ENCODE results near the gene DTNBP1. TPM values are rescaled to one million over a fixed set of nuclear protein-coding genes. Genes with fewer than 3 reads are reported as not detected.

Gene DTNBP1
- total RNA-seq, 1 donor, result 2.2 TPM

DNA sequence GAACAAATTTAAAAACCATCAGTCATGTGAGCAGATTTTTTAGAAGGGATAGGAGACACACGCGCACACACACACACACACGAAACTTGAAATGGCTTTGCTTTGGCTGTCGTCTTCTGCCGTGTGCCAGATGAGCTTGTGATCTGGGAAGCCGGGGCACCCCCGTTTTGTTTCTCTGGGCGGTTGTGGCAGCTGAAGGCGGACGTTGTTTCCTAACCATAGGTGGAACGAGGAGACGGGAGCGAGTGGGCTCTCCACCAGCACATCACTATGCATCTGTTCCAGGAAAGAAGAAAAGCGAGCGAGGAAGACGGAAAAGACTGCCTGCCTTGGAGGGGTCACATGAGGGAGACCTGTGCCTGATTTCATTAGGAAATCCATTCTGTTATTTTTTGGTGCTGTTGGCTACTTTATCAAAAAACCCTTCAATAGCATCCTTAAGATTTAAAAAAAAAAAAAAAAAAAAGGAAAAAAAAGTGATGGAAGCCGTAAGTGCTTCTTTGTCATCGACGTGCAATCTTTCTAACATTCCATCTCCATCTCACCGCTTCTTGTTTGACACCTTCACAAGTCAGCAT lies 142.1 kb downstream of the DTNBP1 start:
- no peak for DNase-seq (ENCODE audit: low read depth)
- H3K4me3 ChIP-seq (ENCODE audit: low read depth, low read length), result no peak overlapping the region
- no peak for TF ChIP-seq CTCF (IDR thresholded peaks at IDR 0.05; ENCODE audit: insufficient read depth, low read depth, low read length)

DNA sequence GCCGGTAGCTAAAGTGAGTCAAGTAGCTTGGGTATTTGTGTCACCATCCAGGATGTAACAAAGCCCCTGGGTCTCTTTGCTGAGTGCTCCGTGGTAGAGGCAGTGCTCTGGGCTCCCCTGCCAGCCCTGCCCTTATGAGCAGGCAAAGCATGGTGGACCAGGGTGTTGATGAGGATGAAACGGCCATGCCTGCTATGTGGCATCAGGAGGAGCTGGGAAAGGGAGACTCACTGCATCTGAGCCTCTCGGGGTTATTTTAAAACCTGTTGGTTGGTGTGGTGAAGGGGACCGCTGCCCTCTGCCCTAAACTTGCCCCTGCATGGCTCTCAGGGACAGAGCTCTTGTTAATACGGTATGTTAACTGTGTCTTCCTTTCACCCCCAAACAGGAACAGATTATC lies 143.1 kb downstream of the DTNBP1 start:
- DNase-seq (ENCODE audit: low read depth), result no peak
- TF ChIP-seq CTCF (IDR thresholded peaks at IDR 0.05; ENCODE audit: insufficient read depth, low read depth, low read length), result no peak
- no peak overlapping the region for H3K4me3 ChIP-seq (ENCODE audit: low read depth, low read length)

- no peak for DNase-seq (ENCODE audit: low read depth)
- H3K4me3 ChIP-seq (ENCODE audit: low read depth, low read length), result no peak overlapping the region
- TF ChIP-seq CTCF (IDR thresholded peaks at IDR 0.05; ENCODE audit: insufficient read depth, low read depth, low read length), result no peak
These were observed 143.9 kb downstream of the DTNBP1 start for GRCh38 chr6:15518878-15519277.

DNA sequence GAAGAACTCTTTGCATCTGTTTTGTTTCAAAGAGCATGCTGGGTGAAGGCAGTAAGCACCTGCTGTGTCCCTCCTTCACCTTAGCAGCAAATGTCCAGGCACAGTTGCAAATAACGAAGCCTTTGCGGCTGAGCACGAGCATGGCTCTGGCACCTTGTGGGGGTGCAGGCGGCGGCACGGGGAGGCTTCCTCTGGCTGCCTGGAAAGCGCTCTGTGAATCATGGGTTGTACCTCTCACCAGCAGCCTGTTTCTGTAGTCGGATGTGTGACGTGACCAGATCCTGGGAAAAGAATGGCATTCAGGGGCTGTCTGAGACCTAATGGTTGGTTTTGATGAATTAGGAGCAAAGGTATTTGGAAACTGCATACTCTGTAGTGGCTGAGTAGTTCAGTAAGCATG lies 144.8 kb downstream of the DTNBP1 start:
- H3K4me3 ChIP-seq (ENCODE audit: low read depth, low read length), result no peak overlapping the region
- TF ChIP-seq CTCF (IDR thresholded peaks at IDR 0.05; ENCODE audit: insufficient read depth, low read depth, low read length), result no peak
- DNase-seq (ENCODE audit: low read depth), result no peak

DNA sequence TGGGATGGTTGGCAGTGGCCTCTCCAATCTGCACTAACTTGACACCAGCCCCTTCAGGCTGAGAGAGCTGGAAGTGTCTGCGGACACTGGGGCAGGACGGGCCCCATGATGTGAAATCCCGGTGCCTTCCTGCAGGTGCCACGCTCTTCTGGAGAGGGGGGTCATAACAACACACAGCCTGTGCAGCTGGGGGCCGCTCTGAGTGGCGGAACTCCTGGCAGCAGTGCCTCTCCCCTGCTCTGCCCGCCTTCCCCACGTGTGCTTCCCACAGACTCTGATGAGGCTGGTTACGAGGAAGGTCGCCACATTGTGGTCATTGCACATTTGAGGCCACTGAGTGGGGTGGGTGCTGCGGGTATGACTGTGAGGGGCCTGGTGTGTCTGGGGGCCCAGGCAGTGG lies 145.2 kb downstream of the DTNBP1 start:
- no peak for TF ChIP-seq CTCF (IDR thresholded peaks at IDR 0.05; ENCODE audit: insufficient read depth, low read depth, low read length)
- no peak overlapping the region for H3K4me3 ChIP-seq (ENCODE audit: low read depth, low read length)
- no peak for DNase-seq (ENCODE audit: low read depth)

DNA sequence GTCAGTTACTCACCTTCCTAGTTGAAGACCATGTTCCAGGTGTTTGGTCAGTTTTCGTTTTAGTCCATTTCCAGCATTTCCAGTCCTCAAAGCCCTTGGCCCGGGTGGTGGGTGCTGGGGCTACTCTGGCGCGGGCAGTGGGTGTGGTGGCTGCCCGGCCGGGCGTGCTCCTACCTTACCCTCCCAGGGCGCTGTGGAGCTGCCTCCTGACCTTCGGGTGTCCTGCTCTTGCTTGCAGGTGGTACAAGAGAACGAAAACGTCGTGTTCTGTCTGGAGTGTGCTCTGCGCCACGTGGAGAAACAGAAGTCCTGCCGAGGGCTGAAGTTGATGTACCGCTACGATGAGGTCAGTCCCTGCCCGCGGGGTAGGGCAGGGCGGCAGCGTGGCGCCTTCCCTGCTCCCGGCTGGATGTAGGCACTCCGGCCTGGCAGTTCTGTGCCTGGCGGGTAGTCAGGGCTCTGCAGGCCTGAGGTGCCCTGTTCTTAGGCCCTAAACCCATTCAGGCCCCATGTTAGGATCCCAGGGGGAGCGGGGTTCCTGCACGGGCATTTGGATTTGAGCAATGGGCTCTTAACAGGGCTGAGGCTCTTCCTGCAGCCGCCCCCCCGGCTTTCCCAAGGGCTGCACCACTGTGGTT lies 145.8 kb downstream of the DTNBP1 start:
- H3K4me3 ChIP-seq (ENCODE audit: low read depth, low read length), result no peak overlapping the region
- DNase-seq (ENCODE audit: low read depth), result no peak
- TF ChIP-seq CTCF (IDR thresholded peaks at IDR 0.05; ENCODE audit: insufficient read depth, low read depth, low read length), result no peak

DNA sequence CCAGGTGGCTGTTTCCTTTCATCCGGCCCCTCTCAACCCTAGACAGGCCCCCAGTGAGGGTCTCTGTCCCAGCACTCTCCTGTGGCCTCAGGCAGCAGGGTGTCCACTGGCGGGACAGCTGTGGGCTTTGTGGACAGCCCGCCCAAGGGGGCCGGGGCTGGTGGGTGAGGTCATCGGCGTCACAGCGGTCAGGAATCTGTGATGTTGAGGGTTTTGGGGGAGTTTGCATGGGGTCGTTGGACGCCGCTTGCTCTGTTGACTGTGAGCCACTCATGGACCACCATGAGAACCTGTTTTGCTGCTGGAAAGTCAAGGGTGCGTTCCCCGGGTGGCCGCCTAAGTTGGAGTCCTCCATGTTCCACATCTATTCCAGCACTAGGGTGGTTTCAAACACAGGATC lies 146.4 kb downstream of the DTNBP1 start:
- no peak for TF ChIP-seq CTCF (IDR thresholded peaks at IDR 0.05; ENCODE audit: insufficient read depth, low read depth, low read length)
- no peak for DNase-seq (ENCODE audit: low read depth)
- no peak overlapping the region for H3K4me3 ChIP-seq (ENCODE audit: low read depth, low read length)
